ENCODE results near the gene SSTR5.

GRCh38 chr16:1108299-1109252 lies 36.0 kb downstream of the SSTR5 start:
- no peak for TF ChIP-seq POLR2A (IDR thresholded peaks at IDR 0.05; ENCODE audit: low read depth, low read length)
- TF ChIP-seq RCOR1 (IDR thresholded peaks at IDR 0.05; ENCODE audit: insufficient replicate concordance, low read length), result no peak

All from IMR-90 (cell line).